ENCODE results near the gene ZBTB39.

ZBTB39 gene

DNA sequence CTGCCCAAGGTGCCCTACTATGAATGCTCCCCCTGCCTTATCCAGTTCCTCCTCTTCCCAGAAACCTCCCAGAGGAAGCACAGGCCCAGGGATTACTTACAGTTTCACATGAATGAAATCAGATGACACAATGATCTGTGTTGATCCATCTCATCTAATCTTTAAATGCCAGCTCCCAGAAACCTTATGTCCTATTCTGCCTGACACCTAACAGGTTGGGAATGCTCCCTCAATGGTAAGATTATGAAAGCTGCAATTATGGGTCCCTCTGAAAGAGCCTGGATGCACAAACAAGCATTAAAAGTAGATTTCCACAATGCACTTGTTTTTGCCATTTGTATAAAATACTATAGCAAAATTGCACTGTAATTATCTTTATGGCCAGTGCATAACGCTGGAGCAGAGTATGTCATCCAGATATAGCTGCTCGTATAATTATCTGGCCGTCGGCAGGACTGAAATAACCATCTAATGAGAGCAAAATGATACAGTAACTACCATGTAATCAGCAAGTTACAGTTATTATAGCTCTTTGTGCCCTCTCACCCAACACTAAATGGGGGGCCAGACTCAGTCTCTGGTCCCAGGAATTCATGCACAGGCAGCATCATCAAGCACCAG, 4.4 kb upstream of the ZBTB39 start:
- TF ChIP-seq, protein P1, sequence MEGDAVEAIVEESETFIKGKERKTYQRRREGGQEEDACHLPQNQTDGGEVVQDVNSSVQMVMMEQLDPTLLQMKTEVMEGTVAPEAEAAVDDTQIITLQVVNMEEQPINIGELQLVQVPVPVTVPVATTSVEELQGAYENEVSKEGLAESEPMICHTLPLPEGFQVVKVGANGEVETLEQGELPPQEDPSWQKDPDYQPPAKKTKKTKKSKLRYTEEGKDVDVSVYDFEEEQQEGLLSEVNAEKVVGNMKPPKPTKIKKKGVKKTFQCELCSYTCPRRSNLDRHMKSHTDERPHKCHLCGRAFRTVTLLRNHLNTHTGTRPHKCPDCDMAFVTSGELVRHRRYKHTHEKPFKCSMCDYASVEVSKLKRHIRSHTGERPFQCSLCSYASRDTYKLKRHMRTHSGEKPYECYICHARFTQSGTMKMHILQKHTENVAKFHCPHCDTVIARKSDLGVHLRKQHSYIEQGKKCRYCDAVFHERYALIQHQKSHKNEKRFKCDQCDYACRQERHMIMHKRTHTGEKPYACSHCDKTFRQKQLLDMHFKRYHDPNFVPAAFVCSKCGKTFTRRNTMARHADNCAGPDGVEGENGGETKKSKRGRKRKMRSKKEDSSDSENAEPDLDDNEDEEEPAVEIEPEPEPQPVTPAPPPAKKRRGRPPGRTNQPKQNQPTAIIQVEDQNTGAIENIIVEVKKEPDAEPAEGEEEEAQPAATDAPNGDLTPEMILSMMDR (IDR thresholded peaks at IDR 0.05; ENCODE audit: low read depth, low read length) = no peak
- H3K4me3 ChIP-seq (ENCODE audit: low read depth, low read length) = no peak overlapping the region
- DNase-seq (ENCODE audit: low read depth, low spot score) = no peak
- in situ Hi-C loops (cut with HindIII; ENCODE audit: low sequenced_read_pairs) = no loop called here

DNA sequence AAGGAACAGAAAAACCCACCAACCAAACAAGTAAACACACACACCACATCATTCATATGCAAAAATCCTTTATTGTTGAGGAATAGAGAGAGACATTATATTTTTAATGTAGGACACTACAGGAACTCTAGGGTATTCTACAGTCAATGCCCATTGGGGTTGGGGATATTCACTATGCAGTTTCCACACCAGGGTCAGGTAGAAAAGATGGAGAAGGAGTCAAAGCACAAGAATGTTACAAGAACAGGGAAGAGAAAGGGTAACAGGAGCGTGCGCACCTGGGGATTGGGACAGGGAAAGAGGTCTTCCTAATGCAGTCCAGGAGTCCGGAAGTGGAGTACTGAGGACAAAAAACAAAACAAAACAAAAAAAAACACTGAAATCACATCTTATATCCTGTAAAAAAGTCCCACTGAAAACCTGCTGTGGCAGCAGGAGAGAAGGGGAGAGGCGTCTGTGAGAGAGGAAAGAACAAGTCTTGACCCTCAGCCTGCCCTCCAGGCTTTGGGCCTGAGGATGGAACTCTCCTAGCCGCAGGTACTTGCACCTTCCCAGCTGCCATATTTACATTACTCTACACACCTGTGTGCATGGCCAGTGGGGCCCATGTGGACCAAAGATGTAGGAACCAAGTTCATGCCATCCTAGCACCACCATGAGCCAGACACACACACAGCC, 3.7 kb upstream of the ZBTB39 start:
- DNase-seq (ENCODE audit: low read depth, low spot score) = no peak
- H3K4me3 ChIP-seq (ENCODE audit: low read depth, low read length) = no peak overlapping the region
- TF ChIP-seq, protein P1 (IDR thresholded peaks at IDR 0.05; ENCODE audit: low read depth, low read length) = no peak
- in situ Hi-C loops (cut with HindIII; ENCODE audit: low sequenced_read_pairs) = no loop called here

DNA sequence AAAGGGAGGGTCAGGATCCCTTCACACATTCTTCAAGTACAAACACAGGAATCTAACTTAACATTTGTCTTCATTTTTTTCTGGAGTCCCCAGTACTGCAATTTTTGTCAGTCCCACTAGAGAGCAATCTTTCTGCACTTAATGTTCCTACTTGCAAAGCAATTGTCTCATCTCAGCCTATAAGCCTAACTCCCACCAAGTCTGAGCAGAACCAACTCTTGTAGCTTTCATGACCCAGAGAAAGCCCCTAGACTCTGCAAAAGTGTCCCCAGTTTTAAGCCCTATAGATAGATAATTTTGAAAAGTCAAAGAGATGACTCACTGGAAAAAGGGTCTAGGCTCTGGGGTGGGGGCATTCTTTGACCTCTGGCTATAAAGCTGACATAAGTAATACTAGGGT, 1.8 kb upstream of the ZBTB39 start:
- DNase-seq (ENCODE audit: low read depth, low spot score) = peak; percentile 73
- in situ Hi-C loops (cut with HindIII; ENCODE audit: low sequenced_read_pairs) = no loop called here
- TF ChIP-seq, protein P1 (IDR thresholded peaks at IDR 0.05; ENCODE audit: low read depth, low read length) = peak; percentile 69
- no peak overlapping the region for H3K4me3 ChIP-seq (ENCODE audit: low read depth, low read length)

DNA sequence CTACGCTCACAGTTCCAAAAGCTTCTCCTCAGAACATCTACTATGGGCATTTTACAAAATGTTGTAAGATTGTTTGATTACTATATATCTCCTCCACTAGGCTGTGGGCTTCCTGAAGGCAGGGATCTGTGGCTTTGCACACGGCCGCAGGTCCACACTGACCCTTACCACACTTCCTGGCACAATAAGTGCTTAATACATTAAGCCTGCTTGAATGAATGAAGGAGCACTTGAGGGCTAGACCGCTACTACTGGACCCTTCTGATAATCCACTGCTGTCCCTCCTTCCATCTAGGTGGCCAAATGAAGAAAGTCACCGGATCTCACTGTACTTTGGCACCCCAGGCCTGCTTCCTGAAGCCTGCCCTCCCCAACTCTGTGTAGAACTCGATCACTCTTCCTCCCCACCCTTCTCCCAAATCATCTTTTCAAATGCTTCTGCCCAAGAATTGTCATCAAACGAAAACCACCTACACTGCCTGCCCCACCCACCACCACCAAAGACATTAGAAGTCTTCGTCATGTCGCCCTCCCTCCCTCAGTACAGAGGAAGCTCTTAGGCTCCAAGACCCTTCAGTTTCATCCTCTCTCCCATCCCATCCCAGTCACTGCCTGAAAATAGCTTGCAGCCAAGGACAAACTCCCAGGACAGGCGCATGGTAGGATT, 596 bp upstream of the ZBTB39 start:
- DNase-seq (ENCODE audit: low read depth, low spot score) = no peak
- H3K4me3 ChIP-seq (ENCODE audit: low read depth, low read length) = peak overlapping the region; percentile 35
- in situ Hi-C loops (cut with HindIII; ENCODE audit: low sequenced_read_pairs) = no loop called here
- TF ChIP-seq, protein P1 (IDR thresholded peaks at IDR 0.05; ENCODE audit: low read depth, low read length) = no peak

DNA sequence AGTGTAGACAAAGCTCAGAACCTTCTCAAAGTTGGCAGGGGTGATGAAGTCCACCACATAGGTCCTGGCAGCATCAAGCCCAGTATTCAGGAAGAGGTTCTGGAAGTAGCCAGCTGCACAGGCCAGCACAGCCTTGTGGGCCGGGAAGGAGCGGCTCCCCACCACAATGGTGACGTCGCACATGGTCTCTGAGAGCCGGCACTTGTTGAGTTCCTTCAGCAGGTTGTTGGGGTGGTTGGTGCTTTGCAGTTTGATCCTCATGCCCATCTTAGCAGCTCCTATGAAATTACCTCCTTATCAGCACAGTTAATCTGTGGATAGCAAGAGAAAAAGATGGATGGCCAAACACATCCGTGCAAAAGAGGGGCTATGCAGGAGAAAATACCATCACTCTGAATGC, 1.7 kb downstream of the ZBTB39 start:
- no peak overlapping the region for H3K4me3 ChIP-seq (ENCODE audit: low read depth, low read length)
- TF ChIP-seq, protein P1 (IDR thresholded peaks at IDR 0.05; ENCODE audit: low read depth, low read length) = no peak
- in situ Hi-C loops (cut with HindIII; ENCODE audit: low sequenced_read_pairs) = no loop called here
- DNase-seq (ENCODE audit: low read depth, low spot score) = no peak

DNA sequence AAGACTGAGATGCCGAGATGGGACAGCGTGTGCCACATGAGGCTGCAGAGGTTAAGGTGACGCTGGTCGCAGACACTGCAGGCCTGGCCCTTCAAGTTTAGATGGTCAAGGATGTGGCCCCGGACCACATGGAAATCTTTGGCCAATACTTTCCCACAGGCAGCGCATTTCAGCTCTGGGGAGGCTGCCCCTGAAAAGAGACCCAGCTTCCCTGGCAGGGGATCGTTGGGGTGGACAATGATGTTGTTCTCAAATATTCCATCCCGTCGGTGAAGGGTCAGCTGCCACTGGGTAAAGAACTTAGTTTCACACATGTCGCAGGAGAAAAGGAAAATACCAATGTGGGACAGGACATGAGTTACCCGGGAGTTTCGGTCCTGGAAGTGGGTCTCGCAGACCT, 3.0 kb downstream of the ZBTB39 start:
- no peak for DNase-seq (ENCODE audit: low read depth, low spot score)
- H3K4me3 ChIP-seq (ENCODE audit: low read depth, low read length) = no peak overlapping the region
- in situ Hi-C loops (cut with HindIII; ENCODE audit: low sequenced_read_pairs) = no loop called here
- TF ChIP-seq, protein P1 (IDR thresholded peaks at IDR 0.05; ENCODE audit: low read depth, low read length) = no peak

Measured in astrocyte of the spinal cord (primary cell).